GM10847 (cell line): ENCODE data around the gene PLCXD3.

ENCODE experiments used
- POLR2A ChIP-seq: IDR thresholded peaks from 2 replicates; pipeline ENCODE4 v1.6.1; 2011; ENCODE audit not compliant: insufficient read length; ENCODE audit errors: extremely low read depth

The PLCXD3 gene

DNA sequence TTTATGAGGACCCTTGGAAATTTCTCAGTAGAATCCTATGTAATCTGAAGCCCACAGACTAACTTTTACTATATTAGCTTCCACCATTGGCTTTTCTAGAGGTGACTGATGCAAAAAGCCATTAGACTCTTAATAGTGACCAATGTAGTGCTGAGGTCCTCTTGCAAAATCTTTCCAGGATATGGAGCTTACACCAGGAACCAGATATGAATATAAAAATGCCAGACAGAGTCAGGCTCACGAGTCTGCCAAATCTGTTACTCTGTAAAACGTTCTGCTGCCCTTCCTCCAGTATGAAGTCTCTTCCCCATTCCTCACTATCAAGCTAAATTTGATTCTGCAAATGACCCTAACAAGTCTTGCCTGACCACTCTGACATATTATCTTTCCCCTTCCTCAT, 223.7 kb downstream of the PLCXD3 start:
- TF ChIP-seq POLR2A, result no peak

DNA sequence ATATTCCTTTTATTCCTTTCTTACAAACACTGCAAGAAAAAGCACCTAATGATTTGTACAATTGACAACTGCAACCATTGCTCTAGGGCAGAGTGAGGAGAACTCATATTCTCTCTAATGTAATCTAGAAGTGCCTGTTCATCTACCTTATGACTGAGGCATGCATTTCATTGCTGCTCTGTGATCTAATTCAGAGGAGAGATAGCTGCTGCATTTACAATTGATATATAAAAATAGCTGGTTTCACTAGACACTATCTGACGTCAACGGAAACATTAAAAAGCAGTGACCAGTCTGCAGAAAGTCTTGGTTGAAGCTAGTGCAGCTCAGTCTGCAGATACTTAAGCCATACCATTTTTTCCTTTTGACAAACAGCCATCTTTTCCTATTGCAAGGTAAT, 224.2 kb downstream of the PLCXD3 start:
- no peak for TF ChIP-seq POLR2A

- TF ChIP-seq POLR2A, result no peak
These were observed 225.5 kb downstream of the PLCXD3 start for GRCh38 chr5:41284938-41285337.

- no peak for TF ChIP-seq POLR2A
These were observed 229.1 kb downstream of the PLCXD3 start for GRCh38 chr5:41281215-41281810.

DNA sequence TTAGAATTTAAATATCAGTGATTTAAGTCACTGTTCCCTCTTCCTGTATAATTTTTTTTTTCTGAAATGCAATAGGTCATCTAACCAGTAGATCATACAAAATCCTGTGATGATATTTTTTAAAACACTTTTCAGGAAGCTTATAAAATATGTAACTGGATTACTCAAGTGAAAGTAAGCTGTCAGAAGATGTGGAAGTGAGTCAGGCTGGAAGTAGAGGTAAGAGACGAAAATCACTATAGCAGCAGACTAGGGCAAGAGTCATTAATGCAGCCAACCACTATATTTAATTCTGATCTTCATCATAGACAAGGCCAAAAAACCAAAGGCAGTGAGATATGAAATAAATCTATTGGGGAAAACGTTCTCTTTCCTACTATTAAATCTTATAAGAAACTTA, 231.4 kb downstream of the PLCXD3 start:
- TF ChIP-seq POLR2A, result no peak

DNA sequence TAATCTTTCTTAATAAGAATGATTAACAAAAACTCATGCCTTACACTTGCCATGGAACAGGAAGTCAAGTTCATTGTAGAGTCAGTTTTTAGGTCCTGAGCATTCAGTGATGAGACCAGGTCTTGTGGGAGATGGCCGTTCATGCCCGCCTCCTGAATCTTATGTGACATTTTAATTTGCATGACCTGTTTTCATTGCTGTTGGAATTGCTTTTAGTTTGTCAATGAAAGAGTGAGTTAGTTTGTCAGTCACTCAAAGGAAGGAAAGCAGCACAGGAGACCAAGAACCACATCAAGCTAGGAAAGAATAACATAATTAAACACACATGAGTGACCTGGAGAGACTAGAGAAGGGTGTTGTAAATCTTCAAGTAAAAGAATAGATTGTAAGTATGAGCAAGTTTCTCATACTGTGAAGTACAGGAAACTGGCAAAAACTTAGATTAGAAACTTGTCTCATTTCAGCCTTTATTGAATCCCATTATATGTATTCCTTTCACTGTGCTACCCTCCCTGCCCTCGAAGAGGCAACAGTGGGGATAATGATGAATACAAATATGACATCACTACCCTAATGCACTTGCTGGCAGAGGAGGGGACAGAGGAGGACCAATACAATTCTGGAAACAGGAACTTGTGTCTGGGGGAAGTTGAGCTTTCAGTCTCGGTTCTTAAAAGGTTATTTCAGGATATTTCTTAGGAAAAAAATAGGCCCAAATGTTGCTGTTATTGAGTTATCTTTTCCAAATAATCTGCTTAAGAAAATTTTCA, 232.7 kb downstream of the PLCXD3 start:
- TF ChIP-seq POLR2A, result no peak

- no peak for TF ChIP-seq POLR2A
These were observed 234.4 kb downstream of the PLCXD3 start for GRCh38 chr5:41275813-41276512.

- no peak for TF ChIP-seq POLR2A
These were observed 239.8 kb downstream of the PLCXD3 start for GRCh38 chr5:41270423-41271251.

GRCh38 chr5:41268894-41269293, 241.5 kb downstream of the PLCXD3 start:
- no peak for TF ChIP-seq POLR2A

- no peak for TF ChIP-seq POLR2A
These were observed 244.0 kb downstream of the PLCXD3 start for GRCh38 chr5:41266377-41266776.

- no peak for TF ChIP-seq POLR2A
These were observed 246.4 kb downstream of the PLCXD3 start for GRCh38 chr5:41264019-41264418.

DNA sequence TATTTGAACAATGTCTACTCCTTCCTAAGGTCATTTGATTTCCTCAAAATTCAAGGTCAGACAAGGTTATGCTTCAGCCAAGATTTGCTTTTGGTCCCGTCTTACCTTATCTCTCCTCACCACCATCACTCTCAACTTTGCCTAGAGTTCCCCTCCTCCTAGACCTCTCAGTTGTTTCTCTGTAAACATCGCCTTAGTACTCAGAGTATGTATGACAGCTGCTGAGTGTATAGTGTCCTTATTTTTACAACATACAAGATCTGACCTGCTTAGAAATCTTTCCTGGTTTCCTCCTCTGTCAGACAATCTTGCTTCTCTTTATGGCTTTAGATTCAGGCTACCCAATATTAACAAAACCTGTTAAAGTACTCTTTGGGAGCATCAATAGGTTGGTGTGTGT, 247.1 kb downstream of the PLCXD3 start:
- TF ChIP-seq POLR2A, result no peak
